ENCODE measurements around the gene MTHFD2.

GRCh38 chr2:74191596-74192380 is 6.6 kb upstream of the MTHFD2 start:
- TF ChIP-seq CTCF (IDR thresholded peaks at IDR 0.05) (no peak), POLR2AphosphoS5 (IDR thresholded peaks at IDR 0.05; ENCODE audit: low read depth, low read length) (no peak), PBX3 (IDR thresholded peaks at IDR 0.05) (no peak), RXRA (IDR thresholded peaks at IDR 0.05; ENCODE audit: borderline replicate concordance, low read depth) (no peak), TCF12 (IDR thresholded peaks at IDR 0.05) (no peak), TEAD4 (IDR thresholded peaks at IDR 0.05; ENCODE audit: borderline replicate concordance, insufficient read depth) (no peak), RAD21 (IDR thresholded peaks at IDR 0.05; ENCODE audit: low read length) (no peak), EP300 (IDR thresholded peaks at IDR 0.05; ENCODE audit: borderline replicate concordance in 1 of 2, low read depth in 1 of 2, low read length in 1 of 2) (no peak), TAF1 (IDR thresholded peaks at IDR 0.05; ENCODE audit: borderline replicate concordance, low read depth, low read length) (no peak), RCOR1 (IDR thresholded peaks at IDR 0.05; ENCODE audit: low read length) (no peak)
